Jurkat, Clone E6-1 (cell line): ENCODE measurements around the gene ZNF438.

Experiments
- DNase-seq: peaks from one replicate; pipeline ENCODE4 v3.0.0-alpha.2; 2011; ENCODE audit warnings: low read depth, low spot score
- H3K4me3 ChIP-seq: 2 replicates; pipeline ENCODE4 v1.5.1; 2011; ENCODE audit warnings: mild to moderate bottlenecking, low read length, control low read depth, moderate library complexity

Gene ZNF438

GRCh38 chr10:30822693-30823465, 208.8 kb downstream of the ZNF438 start:
- no peak for DNase-seq
- no peak overlapping the region for H3K4me3 ChIP-seq

- no peak for DNase-seq
- H3K4me3 ChIP-seq: no peak overlapping the region
Measured at GRCh38 chr10:30821994-30822692, 209.5 kb downstream of the ZNF438 start.

- no peak overlapping the region for H3K4me3 ChIP-seq
- DNase-seq: peak; percentile 48
Measured at GRCh38 chr10:30821261-30821993, 210.2 kb downstream of the ZNF438 start.

DNA sequence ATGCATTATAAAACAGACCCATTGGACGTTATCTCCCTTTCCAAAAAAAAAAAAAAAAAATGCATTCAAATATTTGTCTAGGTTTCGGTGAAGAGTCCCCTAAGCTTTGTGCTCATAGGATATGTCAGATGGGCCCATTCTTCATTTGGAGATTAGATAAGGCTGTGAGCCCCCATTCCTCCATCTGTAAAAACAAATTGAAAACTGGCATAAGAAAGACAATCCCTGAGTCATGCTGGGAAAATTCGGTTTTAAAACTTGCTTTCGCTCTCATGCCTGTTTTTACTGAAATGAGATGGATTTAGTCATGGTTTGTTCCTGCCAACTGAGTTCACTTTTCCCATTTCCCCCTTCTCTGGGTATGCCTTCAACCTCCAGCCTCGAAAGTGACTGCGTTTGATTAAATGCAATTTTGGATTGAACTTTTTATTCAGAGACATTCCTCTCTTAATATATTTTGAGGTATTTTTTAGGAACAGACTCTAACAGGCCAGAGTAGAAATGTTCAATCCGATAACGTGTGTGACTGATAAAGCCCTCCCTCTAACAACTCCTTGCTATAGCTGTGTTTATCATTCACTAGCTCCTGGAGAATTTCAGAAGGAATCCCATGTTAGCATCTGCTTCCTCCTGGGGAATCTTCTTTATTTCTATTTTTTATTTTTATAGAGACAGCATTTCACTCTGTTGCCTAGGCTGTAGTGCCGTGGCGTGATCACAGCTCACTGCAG, 211.2 kb downstream of the ZNF438 start:
- no peak for DNase-seq
- H3K4me3 ChIP-seq: no peak overlapping the region

- DNase-seq: no peak
- no peak overlapping the region for H3K4me3 ChIP-seq
Measured at GRCh38 chr10:30819341-30820181, 212.1 kb downstream of the ZNF438 start.

GRCh38 chr10:30818854-30819253, 212.8 kb downstream of the ZNF438 start:
- no peak overlapping the region for H3K4me3 ChIP-seq
- no peak for DNase-seq

GRCh38 chr10:30818010-30818660, 213.5 kb downstream of the ZNF438 start:
- no peak overlapping the region for H3K4me3 ChIP-seq
- no peak for DNase-seq

DNA sequence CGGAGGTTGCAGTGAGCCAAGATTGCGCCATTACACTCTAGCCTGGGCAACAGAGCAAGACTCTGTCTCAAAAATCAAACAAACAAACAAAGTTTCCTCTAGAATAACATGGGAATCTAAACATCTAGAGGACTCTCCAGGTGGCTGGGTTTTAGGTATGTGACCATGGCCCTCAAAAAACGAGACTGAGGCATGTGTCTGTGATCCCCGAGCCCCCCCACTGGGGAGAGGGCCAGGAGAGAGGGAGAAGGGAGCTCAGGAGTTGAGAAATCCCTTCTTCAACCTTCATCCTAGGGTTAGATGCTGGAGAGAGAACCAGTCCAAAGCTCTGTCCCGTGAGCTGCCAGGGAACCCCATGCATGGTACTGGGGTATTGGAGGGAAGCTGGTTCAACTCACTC, 214.1 kb downstream of the ZNF438 start:
- no peak for DNase-seq
- H3K4me3 ChIP-seq: no peak overlapping the region

DNA sequence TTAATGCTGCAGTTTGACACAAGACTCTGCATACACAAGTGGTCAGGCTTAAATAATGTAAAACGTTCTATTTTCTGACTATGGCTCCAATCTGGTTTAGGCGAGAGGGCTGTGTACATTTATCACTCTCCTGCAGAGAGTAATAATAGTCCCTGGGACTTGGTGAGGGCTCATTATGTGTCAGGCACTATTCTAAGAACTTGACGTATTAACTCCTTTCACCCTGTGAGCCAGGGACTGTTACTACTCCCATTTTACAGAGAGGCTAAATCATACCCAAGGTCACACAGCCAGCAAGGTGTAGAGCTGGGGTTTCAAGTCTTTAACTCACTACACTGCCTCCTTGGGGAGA, 214.9 kb downstream of the ZNF438 start:
- no peak for DNase-seq
- no peak overlapping the region for H3K4me3 ChIP-seq

GRCh38 chr10:30816159-30816819, 215.4 kb downstream of the ZNF438 start:
- H3K4me3 ChIP-seq: no peak overlapping the region
- no peak for DNase-seq

DNA sequence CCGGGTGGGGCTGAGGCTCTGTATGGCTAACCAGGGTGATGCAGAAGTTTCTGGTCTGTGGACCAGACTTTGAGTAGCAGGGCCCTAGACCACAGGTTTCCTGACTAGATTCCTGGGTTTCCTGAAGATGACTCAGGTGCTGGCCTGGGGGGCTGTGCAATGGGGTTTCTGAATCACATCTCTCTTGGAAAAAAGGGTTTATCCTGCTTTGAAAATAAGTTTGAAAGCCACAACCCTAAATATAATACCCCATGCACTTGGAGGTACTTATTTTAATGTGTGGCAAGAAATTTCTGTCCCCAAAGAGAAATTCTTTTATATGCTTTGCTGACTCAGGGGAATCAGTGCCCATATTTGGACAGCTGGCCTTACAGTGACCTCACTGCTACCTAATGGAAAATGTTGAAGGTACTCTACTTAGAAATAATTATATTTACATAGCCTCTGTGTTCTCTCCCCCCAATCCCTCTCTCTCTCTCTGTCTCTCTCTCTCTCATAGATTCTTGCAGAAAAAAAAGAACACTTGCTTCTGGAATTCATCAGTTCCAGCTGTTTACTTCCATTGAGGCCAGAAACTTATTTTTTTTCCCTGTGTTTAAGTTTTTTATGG, 217.7 kb downstream of the ZNF438 start:
- no peak overlapping the region for H3K4me3 ChIP-seq
- DNase-seq: no peak

DNA sequence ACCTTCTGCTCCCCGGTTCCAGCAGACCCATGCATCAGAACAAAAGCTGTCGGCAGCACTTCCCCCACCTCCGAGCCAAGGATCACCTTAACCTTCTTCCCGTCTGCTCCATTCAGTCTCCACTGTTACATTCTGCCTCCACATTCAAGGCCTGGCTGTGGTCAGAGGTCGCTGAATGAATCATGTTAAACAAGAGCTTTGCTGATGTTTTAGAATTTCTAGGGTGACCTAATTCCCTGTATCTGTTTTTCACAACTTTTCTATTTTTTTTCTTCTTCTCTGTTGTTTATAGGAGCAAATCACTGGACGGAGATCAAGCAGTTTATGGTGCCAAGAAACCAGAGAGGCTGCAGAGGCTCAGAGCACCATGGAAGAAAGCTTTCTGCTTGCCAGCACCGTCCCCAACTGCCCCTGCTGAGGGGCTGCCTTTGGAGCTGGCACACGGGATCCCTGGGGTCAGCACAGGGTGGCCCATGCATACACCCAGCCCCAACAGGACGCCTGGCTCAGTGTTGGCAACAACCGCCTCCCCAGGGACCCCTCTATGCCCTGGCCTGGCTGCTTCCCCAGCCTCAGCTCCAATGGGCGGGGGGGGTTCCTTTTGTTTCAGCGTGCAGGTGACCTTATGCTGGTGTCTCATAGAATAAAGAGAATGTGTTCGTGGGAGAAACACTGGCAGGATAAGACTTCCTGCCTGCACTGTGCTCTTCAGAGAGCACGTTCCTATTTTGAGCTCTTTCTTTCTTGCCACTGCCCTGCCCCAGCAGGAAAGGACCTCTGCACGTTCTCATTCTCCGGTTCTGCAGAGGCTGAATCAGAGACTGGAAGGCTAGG, 219.4 kb downstream of the ZNF438 start:
- H3K4me3 ChIP-seq: no peak overlapping the region
- peak; percentile 44 for DNase-seq

GRCh38 chr10:30811276-30812017, 220.2 kb downstream of the ZNF438 start:
- no peak overlapping the region for H3K4me3 ChIP-seq
- DNase-seq: no peak

- H3K4me3 ChIP-seq: no peak overlapping the region
- DNase-seq: no peak
Measured at GRCh38 chr10:30810416-30810815, 221.2 kb downstream of the ZNF438 start.

GRCh38 chr10:30806850-30807249, 224.8 kb downstream of the ZNF438 start:
- no peak for DNase-seq
- no peak overlapping the region for H3K4me3 ChIP-seq

DNA sequence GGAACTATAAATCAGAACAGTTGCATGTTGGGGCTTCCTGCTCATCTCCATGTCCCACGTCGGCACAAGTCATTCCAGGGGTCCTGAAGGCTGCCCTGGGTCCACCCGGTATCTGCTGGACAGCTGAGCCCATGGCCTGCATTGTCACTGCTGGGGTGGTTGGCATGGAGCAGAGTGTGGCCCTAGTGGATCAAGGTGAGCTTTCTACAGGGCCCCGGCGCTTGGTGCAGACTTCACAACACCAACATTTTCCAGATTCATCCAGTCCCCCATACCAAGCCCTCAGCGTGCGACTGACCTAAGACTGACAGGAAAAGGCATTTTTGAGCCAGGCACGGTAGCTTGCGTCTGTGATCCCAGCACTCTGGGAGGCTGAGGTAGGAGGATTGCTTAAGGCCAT, 226.6 kb downstream of the ZNF438 start:
- no peak overlapping the region for H3K4me3 ChIP-seq
- no peak for DNase-seq
